GM19452 (cell line): ENCODE measurements around the gene CFL1.
A peak's percentile ranks its signal among the peaks of the same experiment; 100 is the strongest.

Experiments used
- ATAC-seq: cut with Tn5 transposase; IDR thresholded peaks from one replicate; pipeline ENCODE4 v1.9.1; 2021; ENCODE audit not compliant: unreplicated experiment

CFL1 gene

DNA sequence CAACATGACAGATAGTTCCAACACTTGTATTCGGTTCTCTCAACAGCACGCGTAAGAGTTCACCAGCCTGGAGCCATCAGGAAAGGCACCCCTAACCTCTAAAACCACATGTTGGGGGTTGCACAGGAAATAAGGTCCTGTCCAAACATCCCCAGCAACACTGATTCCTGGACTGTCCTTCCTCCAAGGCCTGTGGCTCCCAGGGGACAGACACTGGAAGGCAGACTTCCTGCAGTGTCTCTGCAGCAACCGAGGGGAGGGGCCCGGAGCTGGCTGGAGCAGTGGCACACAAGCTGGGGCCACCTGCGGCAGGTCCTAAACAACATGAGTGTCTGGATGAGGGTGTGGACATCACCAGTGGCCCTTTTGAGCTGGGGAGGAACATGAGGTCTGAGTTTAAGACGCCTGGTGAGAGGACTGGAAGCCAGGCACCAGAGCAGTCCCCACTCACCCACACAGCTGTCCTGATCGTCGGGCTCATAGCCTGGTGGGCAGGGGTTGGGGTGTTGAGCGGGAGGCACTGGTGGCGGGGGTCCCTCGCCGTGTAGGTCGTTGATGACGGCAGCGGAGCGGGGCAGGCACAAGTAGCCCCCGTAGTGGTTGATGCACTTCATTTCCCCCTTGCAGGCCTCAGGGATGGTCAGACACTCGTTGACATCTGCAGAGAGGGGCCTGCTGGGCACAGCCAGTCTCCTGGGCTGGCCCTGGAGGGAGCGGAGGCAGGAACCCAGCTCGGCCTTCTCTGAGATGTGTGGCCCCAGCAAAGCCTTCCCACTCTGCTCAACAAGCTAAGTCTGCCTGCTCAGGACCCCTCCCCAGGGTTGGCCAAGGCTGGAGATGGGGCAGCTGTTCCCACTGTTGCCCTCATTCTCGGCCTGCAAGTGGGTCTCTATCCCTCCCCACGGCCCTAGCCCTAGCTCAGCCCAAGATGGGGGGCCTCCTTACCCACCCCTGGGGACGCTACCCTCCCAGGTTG, 13.0 kb upstream of the CFL1 start:
- ATAC-seq: no peak

DNA sequence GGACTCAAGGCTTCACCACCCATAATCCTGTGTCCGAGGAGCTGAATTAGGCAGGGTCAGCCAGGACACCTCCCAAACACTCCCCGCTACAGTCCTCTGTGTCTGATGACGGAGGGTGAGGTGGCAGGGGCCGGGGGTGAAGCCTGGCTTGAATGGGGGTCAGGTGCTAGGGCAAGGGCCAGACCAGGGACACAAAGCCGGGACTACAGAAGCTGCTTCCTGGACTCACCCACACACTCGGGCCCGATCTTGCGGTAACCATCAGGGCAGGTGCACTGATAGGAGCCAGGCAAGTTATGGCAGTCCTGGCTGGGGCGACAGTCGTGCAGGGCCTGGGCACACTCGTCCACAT, 12.3 kb upstream of the CFL1 start:
- ATAC-seq: no peak

DNA sequence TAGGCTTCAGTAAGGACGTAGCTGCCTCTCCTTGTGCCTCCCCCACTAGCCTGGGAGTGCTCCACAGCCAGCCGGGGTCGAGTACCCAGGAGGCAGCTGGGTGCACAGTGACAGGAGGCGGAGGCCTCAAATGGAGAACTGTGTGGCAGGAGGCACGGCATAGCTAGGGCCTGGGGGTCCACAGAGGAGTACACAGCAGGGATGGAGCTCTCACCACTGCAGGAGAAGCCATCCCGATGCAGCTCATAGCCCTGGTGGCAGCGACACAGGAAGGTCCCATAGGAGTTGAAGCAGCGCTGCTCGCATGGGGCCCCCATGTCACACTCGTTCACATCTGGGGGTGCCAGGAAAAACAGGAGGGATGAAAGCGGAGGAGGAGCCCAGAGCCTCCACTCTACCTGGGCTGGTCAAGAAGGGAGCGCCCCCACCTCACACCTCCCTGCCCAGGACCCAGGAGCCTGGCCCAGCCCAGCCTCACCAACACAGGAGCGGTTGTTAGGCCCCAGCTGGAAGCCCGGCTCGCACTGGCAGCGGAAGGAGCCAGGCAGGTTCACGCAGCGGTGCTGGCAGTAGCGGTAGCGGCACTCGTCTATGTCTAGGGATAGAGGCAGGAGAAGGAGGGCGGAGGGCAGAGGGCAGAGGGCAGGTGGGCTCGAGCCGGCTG, 11.8 kb upstream of the CFL1 start:
- ATAC-seq: no peak

DNA sequence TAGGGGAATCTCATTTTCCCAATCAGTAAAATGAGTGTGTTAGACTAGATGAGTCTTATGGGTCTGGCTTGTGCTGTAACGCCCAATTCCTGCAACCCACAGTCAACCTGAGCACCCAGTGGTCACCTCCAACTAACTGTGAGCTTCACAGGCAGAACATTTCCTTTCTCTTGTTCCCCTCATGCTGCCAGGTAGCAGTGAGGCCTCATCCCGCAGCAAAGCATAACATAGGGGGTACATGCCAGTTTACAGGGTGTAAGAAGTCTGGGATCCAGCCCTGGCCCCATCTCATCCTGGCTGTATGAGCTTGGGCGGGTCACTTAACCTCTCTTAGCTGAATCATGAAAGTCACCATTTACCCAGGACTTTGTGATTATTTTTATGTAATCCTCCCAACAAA, 10.9 kb upstream of the CFL1 start:
- no peak for ATAC-seq

DNA sequence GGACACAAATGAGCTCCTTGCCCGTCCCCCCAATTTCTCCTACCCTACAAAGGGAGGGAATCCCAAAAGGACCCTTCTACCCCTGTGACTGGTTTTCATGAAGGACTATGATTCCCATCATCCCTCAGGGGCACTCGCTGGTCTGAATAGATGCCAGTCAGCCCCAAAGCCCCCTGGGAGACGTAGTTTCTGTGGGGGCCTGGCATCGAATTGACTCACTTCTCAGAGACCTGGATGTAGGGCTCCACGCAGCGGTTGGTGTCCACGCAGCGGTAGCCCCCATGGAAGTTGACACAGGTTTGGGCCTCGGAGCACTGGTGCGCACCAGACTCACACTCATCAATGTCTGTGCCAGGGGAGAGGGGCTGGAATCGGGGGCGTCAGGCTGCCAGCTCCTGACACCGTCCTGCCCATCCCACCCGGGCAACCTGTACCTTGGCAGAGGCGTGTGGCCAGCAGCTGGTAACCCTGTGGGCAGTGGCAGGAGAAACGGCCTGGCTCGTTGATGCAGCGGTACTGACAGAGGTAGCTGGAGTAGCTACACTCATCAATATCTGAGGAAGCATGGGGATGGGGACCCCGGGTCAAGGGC, 10.2 kb upstream of the CFL1 start:
- no peak for ATAC-seq

DNA sequence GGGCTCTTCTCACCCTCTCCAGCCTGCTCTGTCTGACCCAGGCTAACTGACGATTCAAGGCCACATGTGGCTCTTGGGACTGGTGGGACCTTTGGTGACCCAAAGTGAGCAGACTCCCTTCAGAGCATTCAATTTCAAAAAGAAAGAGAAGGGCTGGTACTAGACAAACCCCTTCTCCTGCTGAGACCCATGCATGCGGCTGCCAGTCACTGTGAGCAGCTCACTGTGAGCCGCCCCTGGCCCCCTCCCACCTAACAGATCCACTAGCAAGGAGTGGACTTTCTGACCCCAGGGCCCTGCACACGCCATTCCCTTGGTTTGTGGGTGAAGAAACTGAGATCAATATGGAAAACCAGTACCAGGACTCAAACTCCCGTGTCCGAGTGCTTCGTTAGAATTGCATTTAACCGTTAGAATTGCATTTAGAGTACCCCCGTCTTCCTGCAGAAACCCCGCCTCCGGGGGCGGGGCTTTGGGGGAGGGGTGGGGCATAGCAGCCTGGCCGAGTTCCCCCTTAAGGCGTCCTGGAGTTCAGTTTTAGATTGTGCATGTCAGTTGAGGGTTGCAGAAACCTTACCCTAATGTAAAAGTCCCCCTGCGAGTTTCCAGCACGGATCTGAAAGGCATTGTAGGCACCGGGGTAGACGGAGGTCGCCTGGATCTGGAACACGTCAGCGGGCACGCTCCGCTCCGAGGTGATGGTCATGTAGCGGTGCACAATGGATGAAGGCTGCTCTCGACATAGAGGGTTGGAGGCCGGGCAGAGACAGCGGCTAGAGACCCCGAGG, 9.5 kb upstream of the CFL1 start:
- ATAC-seq: no peak

DNA sequence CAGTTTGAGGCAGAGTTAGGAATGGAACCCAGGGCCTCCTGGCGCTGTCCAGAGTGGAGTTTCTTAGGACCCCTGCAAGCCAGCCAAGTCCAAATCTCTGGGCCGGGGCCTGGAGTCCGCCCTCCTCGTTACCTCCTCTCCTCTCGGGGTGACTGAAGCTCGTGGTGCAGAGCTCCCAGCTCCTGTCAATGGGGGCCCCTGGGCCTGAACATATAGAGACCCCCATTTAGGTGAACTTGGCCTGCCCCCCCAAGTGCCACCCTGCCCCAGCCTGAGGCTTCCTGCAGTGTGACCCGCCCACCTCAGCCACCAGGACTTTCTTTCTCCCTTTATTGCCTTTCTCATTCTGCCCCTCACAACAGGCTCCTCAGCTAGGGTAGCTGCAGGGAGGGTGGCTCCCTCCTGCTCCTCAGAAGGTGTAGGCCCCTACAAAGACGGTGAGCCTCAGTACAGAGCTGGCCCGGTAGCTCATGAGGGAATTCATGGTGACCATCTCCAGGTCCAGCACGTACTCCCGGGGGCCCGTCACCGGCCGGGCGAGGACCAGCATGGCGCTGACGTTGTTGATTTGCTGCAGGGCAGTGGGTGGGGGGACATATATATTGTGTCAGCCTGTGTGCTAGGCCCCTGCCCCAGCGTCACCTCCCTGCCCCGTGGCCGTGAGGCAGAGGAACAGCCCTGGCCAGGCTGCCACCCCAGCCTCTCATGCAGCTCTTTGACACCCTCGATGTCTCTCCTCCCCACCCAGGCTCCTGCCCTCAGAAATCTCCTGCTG, 8.7 kb upstream of the CFL1 start:
- no peak for ATAC-seq

DNA sequence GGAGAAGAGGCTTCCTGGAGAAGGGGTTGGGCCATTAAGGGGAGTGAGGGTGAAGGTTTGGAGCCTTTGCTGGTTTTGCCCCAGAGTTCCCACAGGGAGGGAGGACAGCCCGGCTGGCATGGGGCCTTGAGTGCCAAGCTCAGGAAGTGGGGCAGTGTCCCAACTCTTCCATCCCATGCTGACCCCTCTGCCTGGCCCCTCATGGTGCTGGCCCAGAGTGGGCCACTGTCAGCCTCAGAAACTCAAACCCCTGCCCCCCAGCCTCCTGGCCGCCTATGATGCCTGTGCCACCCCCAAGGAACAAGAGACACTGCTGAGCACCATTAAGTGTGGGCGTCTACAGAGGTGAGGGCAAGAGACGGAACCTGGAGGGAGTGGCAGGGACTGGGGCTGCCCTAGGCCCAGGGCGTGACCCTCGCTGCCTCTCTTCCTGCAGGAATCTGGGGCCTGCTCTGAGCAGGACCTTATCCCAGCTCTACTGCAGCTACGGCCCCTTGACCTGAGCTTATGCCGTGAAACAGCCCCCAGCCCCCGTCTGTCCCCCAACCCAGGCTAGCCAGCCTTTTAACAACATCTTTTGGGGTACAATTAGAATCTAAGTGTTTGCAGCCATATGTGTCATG, 7.7 kb upstream of the CFL1 start:
- no peak for ATAC-seq

DNA sequence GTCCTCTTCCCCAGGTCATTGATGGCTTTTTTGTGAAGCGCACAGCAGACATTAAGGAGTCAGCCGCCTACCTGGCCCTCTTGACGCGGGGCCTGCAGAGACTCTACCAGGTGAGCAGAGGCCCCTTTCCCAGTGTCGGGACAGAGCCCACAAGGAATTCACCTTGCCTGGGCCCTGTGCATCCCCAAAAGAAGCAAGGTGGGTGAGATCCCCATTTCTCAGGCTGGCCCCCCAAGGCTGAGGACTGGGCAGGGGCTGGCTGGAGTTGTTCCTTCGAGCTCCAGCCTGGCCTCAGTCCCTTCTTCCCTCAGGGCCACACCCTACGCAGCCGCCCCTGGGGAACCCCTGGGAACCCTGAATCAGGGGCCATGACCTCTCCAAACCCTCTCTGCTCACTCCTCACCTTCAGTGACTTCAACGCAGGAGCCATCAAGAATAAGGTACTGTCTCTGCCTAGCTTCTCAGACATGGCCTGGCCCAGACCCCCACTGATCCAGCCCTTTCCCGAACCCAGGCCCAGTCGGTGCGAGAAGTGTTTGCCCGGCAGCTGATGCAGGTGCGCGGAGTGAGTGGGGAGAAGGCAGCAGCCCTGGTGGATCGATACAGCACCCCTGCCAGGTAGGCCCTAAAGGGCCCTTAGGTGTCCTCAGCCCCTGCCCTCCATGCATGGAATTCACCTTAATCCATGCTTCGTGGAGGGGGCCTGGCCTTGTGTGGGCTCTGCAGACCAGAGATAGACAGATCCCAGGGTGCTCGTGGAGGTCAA, 6.9 kb upstream of the CFL1 start:
- no peak for ATAC-seq

DNA sequence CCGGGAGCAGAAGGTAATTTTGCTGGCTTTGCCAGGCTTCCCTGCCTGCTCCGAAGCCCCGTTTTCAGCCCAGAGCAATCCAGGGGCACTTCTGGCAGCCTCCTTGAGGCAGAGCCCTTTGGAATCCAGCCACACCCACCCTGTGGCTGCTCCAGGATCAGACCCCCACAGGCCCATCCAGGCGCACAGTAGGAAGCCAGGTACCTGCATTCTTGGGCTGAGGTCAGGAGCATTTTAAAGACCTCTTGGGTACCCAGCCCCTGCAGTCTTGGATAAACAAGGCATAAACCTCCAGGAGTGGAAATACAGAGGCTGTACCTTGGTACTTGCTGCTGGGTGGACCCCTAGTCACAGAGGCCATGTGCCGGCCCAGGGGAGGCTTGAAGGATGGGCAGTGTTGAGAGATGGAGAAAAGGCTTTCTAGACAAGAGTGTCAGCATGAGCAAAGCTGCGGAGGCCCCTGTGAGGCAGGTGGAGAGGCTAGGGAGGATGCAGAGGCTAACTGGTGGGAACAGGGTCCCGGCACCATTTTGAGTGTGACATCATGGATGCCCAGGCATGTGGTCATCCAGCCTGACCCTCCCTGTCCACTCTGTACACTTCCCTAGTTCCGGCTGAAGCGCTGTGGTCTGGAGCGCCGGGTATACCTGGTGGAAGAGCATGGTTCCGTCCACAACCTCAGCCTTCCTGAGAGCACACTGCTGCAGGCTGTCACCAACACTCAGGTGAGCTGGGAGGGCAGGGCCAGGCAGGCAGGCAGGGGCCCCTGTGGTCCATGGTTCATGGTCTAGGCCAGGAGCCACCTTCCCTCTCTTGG, 6.1 kb upstream of the CFL1 start:
- ATAC-seq: no peak

DNA sequence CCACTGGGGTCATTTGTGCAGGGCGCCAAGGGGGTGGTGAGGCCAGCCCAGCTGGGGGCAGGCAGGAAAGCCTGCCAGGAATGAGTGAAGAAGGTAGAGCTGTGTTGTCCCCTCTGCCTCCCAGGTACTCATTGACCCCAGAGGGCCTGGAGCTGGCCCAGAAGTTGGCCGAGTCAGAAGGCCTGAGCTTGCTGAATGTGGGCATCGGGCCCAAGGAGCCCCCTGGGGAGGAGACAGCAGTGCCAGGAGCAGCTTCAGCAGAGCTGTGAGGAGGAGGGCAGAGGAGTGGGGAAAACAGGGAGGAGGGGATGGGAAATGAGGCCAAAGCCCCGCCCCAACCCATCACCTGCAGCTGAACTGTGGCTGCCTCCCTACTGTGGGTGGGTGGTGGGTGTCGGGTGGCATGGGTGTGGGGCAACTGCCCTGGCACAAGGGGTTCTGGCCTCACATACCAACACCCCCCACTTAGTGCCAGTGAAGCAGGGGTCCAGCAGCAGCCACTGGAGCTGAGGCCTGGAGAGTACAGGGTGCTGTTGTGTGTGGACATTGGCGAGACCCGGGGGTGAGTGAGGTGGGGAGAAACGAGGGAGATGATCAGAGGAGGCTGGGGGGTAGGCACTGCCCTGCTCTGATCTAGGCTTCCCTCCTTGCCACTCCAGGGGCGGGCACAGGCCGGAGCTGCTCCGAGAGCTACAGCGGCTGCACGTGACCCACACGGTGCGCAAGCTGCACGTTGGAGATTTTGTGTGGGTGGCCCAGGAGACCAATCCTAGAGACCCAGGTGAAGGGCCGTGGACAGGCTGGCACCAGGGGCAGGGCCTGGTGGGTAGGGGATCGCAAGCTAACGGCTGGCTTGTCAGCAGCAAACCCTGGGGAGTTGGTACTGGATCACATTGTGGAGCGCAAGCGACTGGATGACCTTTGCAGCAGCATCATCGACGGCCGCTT, 5.2 kb upstream of the CFL1 start:
- ATAC-seq: no peak

DNA sequence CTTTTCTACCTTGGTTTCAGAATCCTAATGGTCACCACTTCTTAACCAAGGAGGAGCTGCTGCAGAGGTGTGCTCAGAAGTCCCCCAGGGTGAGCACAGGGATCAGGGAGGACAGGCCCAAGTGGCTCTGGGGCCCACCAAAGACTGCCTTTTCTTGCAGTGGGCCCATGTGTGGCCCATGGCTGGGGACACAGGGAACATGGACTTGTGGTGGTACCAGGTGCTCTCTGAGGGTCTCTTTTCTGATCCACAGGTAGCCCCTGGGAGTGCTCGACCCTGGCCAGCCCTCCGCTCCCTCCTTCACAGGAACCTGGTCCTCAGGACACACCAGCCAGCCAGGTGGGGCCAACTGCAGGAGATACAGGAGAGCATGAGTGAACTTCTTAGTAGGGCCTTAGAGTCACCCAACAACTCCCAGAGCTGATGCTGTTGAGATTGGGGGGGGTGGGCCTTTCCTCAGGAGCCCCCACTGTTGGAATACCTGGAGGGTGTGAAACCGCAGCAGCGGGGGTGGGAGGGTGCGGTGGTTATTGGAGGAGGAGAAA, 4.3 kb upstream of the CFL1 start:
- no peak for ATAC-seq

DNA sequence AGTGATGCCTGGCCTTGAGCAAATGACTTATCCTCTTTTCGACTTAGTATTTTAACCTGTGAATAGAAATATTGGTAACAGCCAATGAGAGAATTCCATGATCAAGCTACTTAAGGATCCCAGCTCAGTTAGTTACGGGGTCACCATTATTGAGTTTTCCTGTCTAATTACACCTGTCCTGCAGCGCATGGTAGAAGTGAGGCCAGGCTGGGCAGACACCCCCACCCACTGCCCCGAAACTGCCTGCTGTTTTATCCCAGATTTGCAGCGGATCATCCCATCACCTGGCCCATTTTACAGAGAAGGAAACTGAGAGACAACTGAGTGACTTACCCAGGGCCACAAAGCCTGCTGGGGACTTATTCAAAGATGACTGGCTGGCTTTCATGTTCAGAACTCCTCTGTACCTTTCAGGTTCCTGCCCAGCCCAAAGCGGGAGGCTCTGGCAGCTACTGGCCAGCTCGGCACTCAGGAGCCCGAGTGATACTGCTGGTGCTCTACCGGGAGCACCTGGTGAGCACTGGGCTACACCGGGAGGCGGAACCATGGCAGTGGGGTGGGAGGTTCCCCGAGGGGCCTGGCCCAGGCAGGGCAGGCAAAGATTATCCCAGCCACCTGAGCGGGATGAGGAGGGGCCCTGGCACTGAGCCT, 3.7 kb upstream of the CFL1 start:
- ATAC-seq: no peak

DNA sequence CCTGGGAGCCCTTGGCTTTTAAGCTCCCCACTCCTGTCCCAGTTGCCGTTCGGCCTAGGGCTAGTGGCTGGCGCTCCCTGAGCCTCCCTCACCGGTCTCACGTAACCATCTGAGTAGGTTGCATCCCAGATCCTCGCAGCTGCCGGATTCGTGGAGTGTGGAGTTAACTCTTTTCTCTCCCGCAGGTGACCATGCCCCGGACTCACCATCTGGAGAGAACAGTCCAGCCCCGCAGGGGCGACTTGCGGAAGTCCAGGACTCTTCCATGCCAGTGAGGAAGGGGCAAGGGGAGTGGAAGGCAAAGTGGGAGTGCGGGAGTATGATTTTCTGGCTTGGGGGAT, 3.2 kb upstream of the CFL1 start:
- ATAC-seq: no peak

DNA sequence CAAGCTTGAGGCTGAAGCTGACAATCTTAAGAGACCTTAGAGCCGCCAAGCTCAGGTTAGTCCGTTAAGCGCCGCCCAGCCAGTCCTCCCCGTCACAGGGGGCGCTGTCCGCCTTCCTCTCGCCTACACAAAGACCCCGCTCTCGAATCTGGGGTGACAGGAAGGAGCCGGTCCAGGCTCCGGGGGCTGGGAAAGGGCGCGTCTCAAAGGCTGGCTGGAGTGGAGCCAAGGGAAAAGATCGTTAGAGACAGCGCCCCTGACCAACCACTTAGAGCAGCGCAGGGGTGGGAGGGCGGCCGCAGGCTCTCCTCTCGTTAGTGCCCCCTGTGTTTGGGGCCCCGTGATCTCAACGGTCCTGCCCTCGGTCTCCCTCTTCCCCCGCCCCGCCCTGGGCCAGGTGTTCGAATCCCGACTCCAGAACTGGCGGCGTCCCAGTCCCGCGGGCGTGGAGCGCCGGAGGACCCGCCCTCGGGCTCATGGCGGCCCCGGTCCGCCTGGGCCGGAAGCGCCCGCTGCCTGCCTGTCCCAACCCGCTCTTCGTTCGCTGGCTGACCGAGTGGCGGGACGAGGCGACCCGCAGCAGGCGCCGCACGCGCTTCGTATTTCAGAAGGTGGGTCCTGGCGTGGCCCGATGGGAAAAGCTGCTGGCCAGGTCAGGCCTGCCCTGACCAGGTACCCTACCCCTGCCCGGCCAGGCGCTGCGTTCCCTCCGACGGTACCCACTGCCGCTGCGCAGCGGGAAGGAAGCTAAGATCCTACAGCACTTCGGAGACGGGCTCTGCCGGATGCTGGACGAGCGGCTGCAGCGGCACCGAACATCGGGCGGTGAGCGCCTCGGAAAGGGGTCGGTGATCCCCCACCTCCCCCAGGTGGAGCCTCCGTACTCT, 2.5 kb upstream of the CFL1 start, which contains the start of gene MUS81:
Gene MUS81, plus strand, starts transcription at position 156 of the 887 bp plus-strand sequence. Its CDS starts 321 bp downstream, at position 477.
- peak; percentile 30 for ATAC-seq
